Measurements from ENCODE around the gene SFXN3.

SFXN3 gene

DNA sequence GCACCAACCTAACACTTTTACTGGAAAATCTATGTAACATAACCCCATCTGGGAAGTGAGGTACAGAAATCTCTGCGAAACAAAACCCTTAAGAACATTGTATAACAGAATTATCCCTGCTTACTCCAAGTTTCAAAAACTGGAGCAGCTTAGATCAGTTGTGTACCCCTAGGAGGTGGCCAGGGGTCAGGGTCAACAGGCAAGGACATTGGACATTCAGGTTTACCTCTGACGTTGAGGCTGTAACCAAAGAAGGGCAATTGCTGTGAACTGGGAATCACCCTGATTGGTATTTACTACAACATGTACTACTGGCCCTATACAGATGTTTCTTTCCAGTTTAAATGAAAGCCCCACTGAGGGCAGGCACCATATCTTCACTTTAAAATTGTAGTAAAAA lies 13.1 kb downstream of the SFXN3 start:
- peaks cover 29% of the 10 kb centered on the region for H3K4me1 ChIP-seq (ENCODE audit: insufficient read depth, low read length)
- no peak for ATAC-seq (ENCODE audit: insufficient read depth, low read depth)
- peaks cover 11% of the 10 kb centered on the region for H3K79me2 ChIP-seq (ENCODE audit: insufficient read depth, low read length)
- TF ChIP-seq, protein P1, sequence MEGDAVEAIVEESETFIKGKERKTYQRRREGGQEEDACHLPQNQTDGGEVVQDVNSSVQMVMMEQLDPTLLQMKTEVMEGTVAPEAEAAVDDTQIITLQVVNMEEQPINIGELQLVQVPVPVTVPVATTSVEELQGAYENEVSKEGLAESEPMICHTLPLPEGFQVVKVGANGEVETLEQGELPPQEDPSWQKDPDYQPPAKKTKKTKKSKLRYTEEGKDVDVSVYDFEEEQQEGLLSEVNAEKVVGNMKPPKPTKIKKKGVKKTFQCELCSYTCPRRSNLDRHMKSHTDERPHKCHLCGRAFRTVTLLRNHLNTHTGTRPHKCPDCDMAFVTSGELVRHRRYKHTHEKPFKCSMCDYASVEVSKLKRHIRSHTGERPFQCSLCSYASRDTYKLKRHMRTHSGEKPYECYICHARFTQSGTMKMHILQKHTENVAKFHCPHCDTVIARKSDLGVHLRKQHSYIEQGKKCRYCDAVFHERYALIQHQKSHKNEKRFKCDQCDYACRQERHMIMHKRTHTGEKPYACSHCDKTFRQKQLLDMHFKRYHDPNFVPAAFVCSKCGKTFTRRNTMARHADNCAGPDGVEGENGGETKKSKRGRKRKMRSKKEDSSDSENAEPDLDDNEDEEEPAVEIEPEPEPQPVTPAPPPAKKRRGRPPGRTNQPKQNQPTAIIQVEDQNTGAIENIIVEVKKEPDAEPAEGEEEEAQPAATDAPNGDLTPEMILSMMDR (IDR thresholded peaks at IDR 0.05; ENCODE audit: borderline replicate concordance, extremely low read depth, low read length, poor library complexity, severe bottlenecking): no peak
- TF ChIP-seq EZH2 (IDR thresholded peaks at IDR 0.05; ENCODE audit: borderline replicate concordance, low read depth, low read length, severe bottlenecking): no peak
- peaks cover 6% of the 10 kb centered on the region; the same call in 1 of the 2 replicates for H4K20me1 ChIP-seq (ENCODE audit: insufficient read depth, low read length)
- no peaks in the 10 kb centered on the region for H3K9me3 ChIP-seq (ENCODE audit: insufficient read depth, low read length, severe bottlenecking)
- H3K36me3 ChIP-seq (ENCODE audit: insufficient read depth, low read length): no peaks in the 10 kb centered on the region
- DNase-seq: no peak
- no peak overlapping the region for H3K4me3 ChIP-seq (ENCODE audit: low read depth in 1 of 2, low read length in 2 of 2)
- H3K4me2 ChIP-seq (ENCODE audit: insufficient read depth, low read length): peak overlapping the region; percentile 88; the same call in 1 of the 2 replicates
- no peak overlapping the region for H2AFZ ChIP-seq (ENCODE audit: low read depth, low read length)
- H3K27ac ChIP-seq (ENCODE audit: low read length): no peak overlapping the region
- H3K27me3 ChIP-seq (ENCODE audit: insufficient read depth, low read length, poor library complexity): no peaks in the 10 kb centered on the region
- H3K9ac ChIP-seq (ENCODE audit: low read depth, low read length): no peak overlapping the region; the same call in 1 of the 2 replicates

DNA sequence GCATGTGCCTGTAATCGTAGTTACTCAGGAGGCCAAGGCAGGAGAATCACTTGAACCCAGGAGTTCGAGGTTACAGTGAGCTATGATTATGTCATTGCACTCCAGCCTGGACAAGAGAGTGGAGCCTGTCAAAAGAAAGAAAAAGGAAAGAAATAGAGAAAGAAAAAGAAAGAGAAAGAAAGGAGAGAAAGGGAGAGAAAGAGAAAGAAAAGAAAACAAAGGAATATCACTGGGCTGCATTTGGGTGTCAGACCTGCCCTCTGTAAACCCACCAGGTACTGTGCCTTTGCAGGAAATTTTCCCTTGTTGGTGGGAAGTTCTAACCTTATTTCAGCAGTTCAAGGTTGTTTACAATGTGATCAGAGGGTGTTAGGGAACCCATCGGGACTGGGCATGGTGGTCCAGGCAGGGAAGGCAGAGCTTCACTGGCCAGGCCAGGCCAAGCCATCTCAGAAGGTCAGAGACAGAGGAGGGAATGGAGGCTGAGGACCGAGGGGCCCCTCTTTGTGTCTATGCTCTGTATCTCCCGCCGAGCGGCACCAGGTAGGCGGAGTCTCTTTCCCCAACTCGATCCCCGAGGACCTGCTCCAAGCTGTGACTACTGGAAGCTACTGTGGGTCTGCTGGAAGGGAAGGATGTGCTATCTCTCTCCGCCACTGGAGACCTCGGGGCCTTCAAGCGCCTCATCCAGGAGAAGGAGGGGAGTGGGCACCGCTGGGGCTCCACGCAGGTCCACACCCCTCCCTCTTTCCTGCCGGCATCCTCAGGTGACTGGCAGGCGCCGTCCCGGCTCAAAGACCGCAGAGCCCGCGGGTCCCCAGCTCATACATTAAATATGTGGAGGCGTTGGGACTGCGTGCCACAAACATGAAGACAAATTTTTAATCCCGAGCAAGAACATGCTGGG lies 15.6 kb downstream of the SFXN3 start:
- peaks cover 10% of the 10 kb centered on the region; the same call in 1 of the 2 replicates for H4K20me1 ChIP-seq (ENCODE audit: insufficient read depth, low read length)
- H3K9me3 ChIP-seq (ENCODE audit: insufficient read depth, low read length, severe bottlenecking): no peaks in the 10 kb centered on the region
- no peak overlapping the region for H3K4me2 ChIP-seq (ENCODE audit: insufficient read depth, low read length)
- H3K4me3 ChIP-seq (ENCODE audit: low read depth in 1 of 2, low read length in 2 of 2): no peak overlapping the region
- no peak overlapping the region for H2AFZ ChIP-seq (ENCODE audit: low read depth, low read length)
- DNase-seq: no peak
- peaks cover 6% of the 10 kb centered on the region for H3K36me3 ChIP-seq (ENCODE audit: insufficient read depth, low read length)
- peaks cover 22% of the 10 kb centered on the region for H3K79me2 ChIP-seq (ENCODE audit: insufficient read depth, low read length)
- no peaks in the 10 kb centered on the region for H3K27me3 ChIP-seq (ENCODE audit: insufficient read depth, low read length, poor library complexity)
- no peak overlapping the region for H3K27ac ChIP-seq (ENCODE audit: low read length)
- TF ChIP-seq EZH2 (IDR thresholded peaks at IDR 0.05; ENCODE audit: borderline replicate concordance, low read depth, low read length, severe bottlenecking): no peak
- TF ChIP-seq, protein P1 (IDR thresholded peaks at IDR 0.05; ENCODE audit: borderline replicate concordance, extremely low read depth, low read length, poor library complexity, severe bottlenecking): no peak
- H3K9ac ChIP-seq (ENCODE audit: low read depth, low read length): no peak overlapping the region
- ATAC-seq (ENCODE audit: insufficient read depth, low read depth): no peak
- peaks cover 26% of the 10 kb centered on the region for H3K4me1 ChIP-seq (ENCODE audit: insufficient read depth, low read length)

DNA sequence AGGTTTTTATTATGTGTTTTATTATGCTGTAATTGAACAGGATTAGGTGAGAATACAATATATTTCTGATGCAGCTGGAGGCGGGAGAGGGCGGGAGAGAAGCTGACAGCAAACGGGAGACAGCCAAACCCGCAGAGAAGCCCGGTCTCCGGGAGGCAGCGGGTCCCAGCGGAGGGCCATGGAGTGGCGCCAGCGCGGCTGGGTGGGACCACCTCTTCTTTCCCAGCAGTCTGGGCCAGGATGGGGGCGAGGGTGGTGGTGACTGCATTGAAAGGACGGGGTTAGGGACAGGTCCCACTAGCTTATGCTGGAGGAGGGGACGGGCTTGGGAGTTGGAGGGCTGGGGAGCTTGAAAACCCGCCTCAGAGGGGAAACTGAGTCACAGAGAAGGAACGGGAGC lies 16.2 kb downstream of the SFXN3 start:
- Histone ChIP-seq H3K4me1 (ENCODE audit: insufficient read depth, low read length) (peaks cover 19% of the 10 kb centered on the region), H4K20me1 (ENCODE audit: insufficient read depth, low read length) (peaks cover 10% of the 10 kb centered on the region; the same call in 1 of the 2 replicates), H3K9me3 (ENCODE audit: insufficient read depth, low read length, severe bottlenecking) (no peaks in the 10 kb centered on the region), H3K4me2 (ENCODE audit: insufficient read depth, low read length) (no peak overlapping the region), H3K27me3 (ENCODE audit: insufficient read depth, low read length, poor library complexity) (no peaks in the 10 kb centered on the region), H2AFZ (ENCODE audit: low read depth, low read length) (no peak overlapping the region), H3K4me3 (ENCODE audit: low read depth in 1 of 2, low read length in 2 of 2) (no peak overlapping the region), H3K79me2 (ENCODE audit: insufficient read depth, low read length) (peaks cover 24% of the 10 kb centered on the region), H3K9ac (ENCODE audit: low read depth, low read length) (no peak overlapping the region), H3K36me3 (ENCODE audit: insufficient read depth, low read length) (peaks cover 11% of the 10 kb centered on the region), H3K27ac (ENCODE audit: low read length) (no peak overlapping the region)
- no peak for ATAC-seq (ENCODE audit: insufficient read depth, low read depth)
- no peak for DNase-seq
- TF ChIP-seq, protein P1 (IDR thresholded peaks at IDR 0.05; ENCODE audit: borderline replicate concordance, extremely low read depth, low read length, poor library complexity, severe bottlenecking): no peak

Measured in DND-41 (cell line).